A673 (cell line): ENCODE results near the gene PTF1A. TPM values are rescaled to one million over a fixed set of nuclear protein-coding genes. Genes with fewer than 3 reads are reported as not detected.

Source experiments
- BruUV-seq: library from RNA; stranded (reverse); fragments of 400-500 nt; replicated peaks from 2 replicates; lab custom pipeline; 2021; lab: Mats Ljungman, UMichigan
- CTCF ChIA-PET: fragments of 300-600 bp; sonication (Branson Sonifier 250); formaldehyde crosslinking; loops from one replicate; lab custom pipeline; 2022; ENCODE audit warnings: antibody characterized with exemption; lab: Charles Lee
- POLR2A ChIA-PET: fragments of 300-600 bp; sonication (Branson Sonifier 250); formaldehyde crosslinking; loops from one replicate; lab custom pipeline; 2022; ENCODE audit warnings: antibody characterized with exemption; ENCODE audit not compliant: low non-redundant PET; lab: Charles Lee
- DNase-seq: peaks from one replicate; pipeline ENCODE4 v3.0.0-alpha.2; 2015; ENCODE audit warnings: low spot score
- H3K27ac ChIP-seq: fragments of 200-600 bp; sonication (generic); 2 replicates; pipeline ENCODE4 v1.5.1; 2016; ENCODE audit warnings: mixed run types, low read depth, mild to moderate bottlenecking, mixed read lengths, antibody characterized with exemption, low read length; ENCODE audit not compliant: poor library complexity, severe bottlenecking
- H3K27me3 ChIP-seq: fragments of 200-600 bp; sonication (generic); replicated peaks from 2 replicates; pipeline ENCODE4 v1.6.1; 2017; ENCODE audit warnings: mixed run types, low read depth, mild to moderate bottlenecking, mixed read lengths, antibody characterized with exemption, low read length; ENCODE audit not compliant: insufficient read depth, poor library complexity
- H3K36me3 ChIP-seq: fragments of 200-600 bp; sonication (generic); 2 replicates; pipeline ENCODE4 v1.6.1; 2016; ENCODE audit warnings: mixed run types, mild to moderate bottlenecking, mixed read lengths, antibody characterized with exemption, low read length; ENCODE audit not compliant: insufficient read depth, poor library complexity, severe bottlenecking
- H3K4me1 ChIP-seq: fragments of 200-600 bp; sonication (generic); 2 replicates; pipeline ENCODE4 v1.6.1; 2017; ENCODE audit warnings: mixed run types, mild to moderate bottlenecking, mixed read lengths, antibody characterized with exemption, low read length; ENCODE audit not compliant: insufficient read depth, poor library complexity, severe bottlenecking
- H3K4me3 ChIP-seq: fragments of 200-600 bp; sonication (generic); 2 replicates; pipeline ENCODE4 v1.5.1; 2016; ENCODE audit warnings: low read depth, mixed run types, mild to moderate bottlenecking, mixed read lengths, low read length; ENCODE audit not compliant: poor library complexity, severe bottlenecking
- H3K9me3 ChIP-seq: fragments of 200-600 bp; sonication (generic); 2 replicates; pipeline ENCODE4 v1.6.1; 2016; ENCODE audit warnings: mixed run types, low read depth, mild to moderate bottlenecking, mixed read lengths, antibody characterized with exemption, low read length; ENCODE audit not compliant: poor library complexity, severe bottlenecking
- EZH2 ChIP-seq: fragments of 200-600 bp; sonication (generic); IDR thresholded peaks from 2 replicates; pipeline ENCODE4 v1.6.1; 2017; ENCODE audit warnings: borderline replicate concordance, low read depth, mild to moderate bottlenecking, mixed read lengths, antibody characterized with exemption, low read length; ENCODE audit not compliant: poor library complexity, severe bottlenecking
- intact Hi-C: fragments of 100-400 bp; cut with micrococcal nuclease; formaldehyde crosslinking; loops from one replicate; pipeline ENCODE4 v1.10.0; 2022; ENCODE audit not compliant: unreplicated experiment
- total RNA-seq: library from RNA; stranded (reverse); gene quantifications from 2 replicates; pipeline ENCODE4 v1.2.3, GENCODE V29; 2021
- TF ChIP-seq, protein P1 (sequence below): fragments of 300-800, 200-600 bp; sonication (generic); conservative IDR thresholded peaks from 2 replicates; pipeline ENCODE4 v1.5.1; 2017; ENCODE audit warnings: low read depth, mild to moderate bottlenecking, antibody characterized with exemption, low read length, moderate library complexity, mixed read lengths

The PTF1A gene
- total RNA-seq, 1 experiment from 2014 or later, result not detected

DNA sequence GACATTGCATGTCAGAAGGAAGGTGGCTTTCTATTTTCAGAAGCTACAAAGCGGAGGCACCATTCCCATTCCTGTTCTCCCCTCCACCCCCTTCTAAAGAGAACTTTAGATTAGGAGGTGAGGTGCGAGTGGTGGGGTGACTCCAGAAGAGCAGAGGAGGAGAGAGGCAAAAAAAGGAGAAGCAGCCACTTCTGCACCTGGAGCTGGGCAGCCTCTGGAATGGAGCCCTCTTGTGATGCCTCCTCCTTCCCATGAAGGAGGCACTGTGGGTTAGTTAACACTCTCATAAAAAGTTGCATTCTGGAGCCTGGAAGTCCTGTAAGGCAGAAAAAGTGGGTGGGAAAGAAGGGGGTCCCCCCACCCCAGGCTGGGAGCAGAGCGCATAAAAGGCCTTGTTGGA, 4.8 kb downstream of the PTF1A start:
- Histone ChIP-seq H3K9me3 (no peaks in the 10 kb centered on the region), H3K4me3 (no peak overlapping the region), H3K36me3 (no peaks in the 10 kb centered on the region), H3K27me3 (peaks cover 99% of the 10 kb centered on the region), H3K4me1 (peaks cover 7% of the 10 kb centered on the region), H3K27ac (no peak overlapping the region)
- BruUV-seq, result no TSS peak
- ChIA-PET CTCF (interaction anchor here (1.0 kb wide), 1 partner anchor 38 kb away, joined by 3 read pairs; no protein-coding TSS in a partner anchor), POLR2A (no interaction called here)
- TF ChIP-seq, protein P1, sequence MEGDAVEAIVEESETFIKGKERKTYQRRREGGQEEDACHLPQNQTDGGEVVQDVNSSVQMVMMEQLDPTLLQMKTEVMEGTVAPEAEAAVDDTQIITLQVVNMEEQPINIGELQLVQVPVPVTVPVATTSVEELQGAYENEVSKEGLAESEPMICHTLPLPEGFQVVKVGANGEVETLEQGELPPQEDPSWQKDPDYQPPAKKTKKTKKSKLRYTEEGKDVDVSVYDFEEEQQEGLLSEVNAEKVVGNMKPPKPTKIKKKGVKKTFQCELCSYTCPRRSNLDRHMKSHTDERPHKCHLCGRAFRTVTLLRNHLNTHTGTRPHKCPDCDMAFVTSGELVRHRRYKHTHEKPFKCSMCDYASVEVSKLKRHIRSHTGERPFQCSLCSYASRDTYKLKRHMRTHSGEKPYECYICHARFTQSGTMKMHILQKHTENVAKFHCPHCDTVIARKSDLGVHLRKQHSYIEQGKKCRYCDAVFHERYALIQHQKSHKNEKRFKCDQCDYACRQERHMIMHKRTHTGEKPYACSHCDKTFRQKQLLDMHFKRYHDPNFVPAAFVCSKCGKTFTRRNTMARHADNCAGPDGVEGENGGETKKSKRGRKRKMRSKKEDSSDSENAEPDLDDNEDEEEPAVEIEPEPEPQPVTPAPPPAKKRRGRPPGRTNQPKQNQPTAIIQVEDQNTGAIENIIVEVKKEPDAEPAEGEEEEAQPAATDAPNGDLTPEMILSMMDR, result no peak
- no peak for TF ChIP-seq EZH2
- intact Hi-C loops, result no loop called here
- no peak for DNase-seq

DNA sequence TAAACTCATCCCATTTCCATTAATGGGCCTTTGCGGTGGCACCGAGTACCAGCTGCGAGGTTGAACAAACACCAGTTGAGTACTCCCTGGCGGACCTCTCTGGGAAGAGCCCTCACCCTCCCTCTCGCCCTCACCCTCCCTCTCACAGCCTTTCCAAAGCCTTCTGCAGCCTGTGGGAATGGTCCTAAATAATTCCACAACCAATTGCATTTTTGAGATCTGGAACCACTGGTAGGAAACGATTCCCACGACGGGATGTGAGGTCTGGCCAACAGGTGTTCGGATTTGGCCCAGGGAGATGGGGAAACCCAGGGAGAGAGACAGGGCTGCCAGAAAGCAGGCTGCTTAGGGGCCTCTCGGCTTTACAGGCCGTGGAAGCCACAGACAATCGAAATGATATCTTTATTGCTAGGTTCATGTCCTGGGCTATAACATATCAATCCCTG, 5.3 kb downstream of the PTF1A start:
- ChIA-PET POLR2A (no interaction called here), CTCF (no interaction called here)
- H3K27ac ChIP-seq, result no peak overlapping the region
- intact Hi-C loops, result no loop called here
- DNase-seq, result no peak
- BruUV-seq, result no TSS peak
- no peak overlapping the region for H3K4me3 ChIP-seq
- no peaks in the 10 kb centered on the region for H3K36me3 ChIP-seq
- TF ChIP-seq, protein P1, result no peak
- TF ChIP-seq EZH2, result peak; percentile 52
- peaks cover 99% of the 10 kb centered on the region for H3K27me3 ChIP-seq
- H3K4me1 ChIP-seq, result peaks cover 1% of the 10 kb centered on the region
- H3K9me3 ChIP-seq, result no peaks in the 10 kb centered on the region

DNA sequence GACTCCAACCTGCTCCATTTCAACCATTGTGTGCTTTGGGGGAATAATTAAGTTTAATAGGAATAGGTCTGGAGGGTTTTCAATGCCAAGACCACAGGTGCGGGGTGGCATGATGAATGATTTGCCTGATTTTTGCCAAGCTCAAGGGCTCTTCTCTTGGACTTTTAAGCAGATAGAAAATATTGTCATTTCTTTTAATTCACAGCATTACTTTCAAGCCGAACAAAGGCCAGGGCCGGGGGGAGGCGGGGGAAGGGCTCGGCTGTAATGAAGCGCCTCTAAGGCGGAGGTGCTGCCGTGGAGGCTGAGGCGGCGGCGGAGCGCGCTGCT, 6.5 kb downstream of the PTF1A start:
- CTCF ChIA-PET, result interaction anchor here (0.6 kb wide), 1 partner anchor 149 kb away, joined by 5 read pairs; no protein-coding TSS in a partner anchor
- Histone ChIP-seq H3K4me3 (no peak overlapping the region), H3K27me3 (peaks cover 100% of the 10 kb centered on the region), H3K27ac (no peak overlapping the region), H3K4me1 (peaks cover 6% of the 10 kb centered on the region), H3K9me3 (no peaks in the 10 kb centered on the region), H3K36me3 (no peaks in the 10 kb centered on the region)
- no peak for DNase-seq
- no TSS peak for BruUV-seq
- intact Hi-C loops, result no loop called here
- POLR2A ChIA-PET, result no interaction called here
- TF ChIP-seq, protein P1, result no peak
- TF ChIP-seq EZH2, result no peak
